Measurements from ENCODE around the gene RNF34.

Gene RNF34

DNA sequence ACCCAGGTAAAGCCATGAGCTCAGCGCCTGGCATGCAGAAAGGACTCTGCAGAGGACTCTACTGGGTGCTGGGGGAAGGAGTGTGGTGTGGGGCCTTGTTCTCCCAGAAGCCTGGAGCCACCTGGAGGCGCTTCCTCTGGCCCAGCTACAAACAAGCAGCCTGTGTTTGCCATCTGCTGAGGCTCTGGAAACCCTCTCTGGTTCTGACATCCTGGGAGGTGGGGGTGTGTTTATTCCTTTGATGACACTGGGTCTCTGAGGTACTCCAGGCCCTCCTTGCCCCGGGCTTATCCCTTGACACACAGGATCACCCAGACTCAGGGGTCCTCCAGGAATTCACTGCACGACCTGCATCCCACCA lies 44.9 kb downstream of the RNF34 start:
- Histone ChIP-seq H4K20me1 (peaks cover 89% of the 10 kb centered on the region), H3K36me3 (peaks cover 98% of the 10 kb centered on the region), H3K4me3 (no peak overlapping the region)

DNA sequence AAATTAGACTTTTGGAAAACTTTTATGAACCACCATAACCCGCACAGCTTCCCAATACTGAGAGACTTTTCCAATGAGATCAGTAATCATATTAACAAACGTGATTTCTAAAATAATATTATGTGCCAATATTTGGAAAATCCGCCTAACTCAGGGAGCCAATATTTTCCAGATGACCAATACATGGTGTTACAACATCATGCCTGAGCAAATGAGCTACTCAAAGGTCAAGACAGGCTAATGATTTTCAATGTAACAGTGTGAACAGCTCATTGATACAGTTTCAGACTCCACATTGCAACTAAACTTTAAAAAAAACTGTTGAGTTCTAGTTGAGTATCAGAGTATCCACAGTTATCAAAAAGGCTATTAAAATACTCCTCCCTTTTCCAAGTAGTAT lies 46.8 kb downstream of the RNF34 start:
- H3K36me3 ChIP-seq: peaks cover 98% of the 10 kb centered on the region
- TF ChIP-seq Cebpa-rat (IDR thresholded peaks at IDR 0.05): no peak

More for the DNA sequence above, 44.9 kb downstream of the RNF34 start:
- Histone ChIP-seq H3K9me3 (0 out of 2 replicates have a peak, but pooled peaks cover 10% of the 10 kb centered on the region), H3K27ac (no peak overlapping the region), H3K4me2 (no peak overlapping the region), H3K27me3 (no peaks in the 10 kb centered on the region), H3K9ac (no peak overlapping the region), H3K4me1 (peaks cover 40% of the 10 kb centered on the region)
- TF ChIP-seq Cebpa-rat (IDR thresholded peaks at IDR 0.05): no peak

DNA sequence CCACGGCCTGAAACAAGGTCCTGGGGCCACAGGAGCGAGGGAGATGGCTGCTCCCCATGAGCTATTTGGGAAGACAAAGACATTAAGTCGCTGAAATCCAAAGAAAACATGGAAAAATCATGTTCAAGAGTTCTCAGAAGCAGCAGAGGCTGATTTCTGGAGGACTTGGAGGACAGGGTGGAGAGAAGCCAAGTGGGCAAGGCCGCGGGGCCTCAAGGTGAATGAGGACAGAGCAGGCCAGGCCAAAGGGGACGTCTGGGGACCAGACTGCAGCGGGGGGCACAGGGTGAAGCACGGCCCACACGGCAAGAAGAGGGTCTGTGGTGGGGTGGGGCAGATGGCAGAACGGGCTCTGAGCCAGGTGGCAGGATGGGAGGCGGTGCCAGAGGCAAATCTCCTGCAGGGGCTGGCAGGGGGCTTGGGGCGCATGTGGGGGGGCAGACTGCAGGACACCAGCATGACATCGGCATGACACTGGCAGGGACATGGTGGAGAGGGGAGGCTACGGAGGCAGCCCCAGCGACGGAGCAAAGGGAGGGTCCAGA lies 48.9 kb downstream of the RNF34 start:
- peaks cover 100% of the 10 kb centered on the region for H4K20me1 ChIP-seq
- H3K4me1 ChIP-seq: peaks cover 80% of the 10 kb centered on the region
- no peak overlapping the region for H3K27ac ChIP-seq
- no peaks in the 10 kb centered on the region for H3K27me3 ChIP-seq
- peak overlapping the region; percentile 15 for H3K4me2 ChIP-seq
- H3K4me3 ChIP-seq: no peak overlapping the region
- H3K9ac ChIP-seq: no peak overlapping the region
- no peak for TF ChIP-seq Cebpa-rat (IDR thresholded peaks at IDR 0.05)
- peaks cover 93% of the 10 kb centered on the region for H3K36me3 ChIP-seq
- H3K9me3 ChIP-seq: no peaks in the 10 kb centered on the region

More for the DNA sequence above, 46.8 kb downstream of the RNF34 start:
- no peaks in the 10 kb centered on the region for H3K27me3 ChIP-seq
- H3K4me2 ChIP-seq: peak overlapping the region; percentile 40
- H4K20me1 ChIP-seq: peaks cover 94% of the 10 kb centered on the region
- 0 out of 2 replicates have a peak overlapping the region, but pooled peaks have one; percentile 28 for H3K9ac ChIP-seq
- no peaks in the 10 kb centered on the region for H3K9me3 ChIP-seq
- H3K27ac ChIP-seq: no peak overlapping the region
- peaks cover 59% of the 10 kb centered on the region for H3K4me1 ChIP-seq
- H3K4me3 ChIP-seq: no peak overlapping the region

DNA sequence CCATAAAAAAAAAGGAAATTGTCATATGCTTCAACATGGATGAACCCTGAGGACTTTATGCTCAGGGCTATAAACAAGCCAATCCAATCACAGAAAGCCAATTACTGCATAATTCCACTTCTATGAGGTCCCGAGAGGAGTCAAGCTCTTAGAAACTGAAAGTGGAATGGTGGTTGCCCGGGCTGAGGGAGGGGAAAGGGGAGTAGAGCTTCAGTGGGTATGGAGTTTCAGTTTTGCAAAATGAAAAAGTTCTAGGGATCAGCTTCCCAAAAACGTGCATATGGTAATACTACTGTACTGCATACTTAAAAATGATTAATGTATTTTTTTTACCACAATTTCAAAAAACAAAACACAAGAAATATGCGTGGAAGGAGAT lies 52.0 kb downstream of the RNF34 start:
- Histone ChIP-seq H3K36me3 (peaks cover 81% of the 10 kb centered on the region), H3K9ac (peak overlapping the region; percentile 70), H3K4me2 (peak overlapping the region; percentile 92), H3K4me3 (peak overlapping the region; percentile 34; the same call in 1 of the 2 replicates), H3K27ac (peak overlapping the region; percentile 80), H3K4me1 (peaks cover 97% of the 10 kb centered on the region), H3K27me3 (no peaks in the 10 kb centered on the region), H3K9me3 (no peaks in the 10 kb centered on the region), H4K20me1 (peaks cover 100% of the 10 kb centered on the region)
- TF ChIP-seq Cebpa-rat (IDR thresholded peaks at IDR 0.05): no peak

DNA sequence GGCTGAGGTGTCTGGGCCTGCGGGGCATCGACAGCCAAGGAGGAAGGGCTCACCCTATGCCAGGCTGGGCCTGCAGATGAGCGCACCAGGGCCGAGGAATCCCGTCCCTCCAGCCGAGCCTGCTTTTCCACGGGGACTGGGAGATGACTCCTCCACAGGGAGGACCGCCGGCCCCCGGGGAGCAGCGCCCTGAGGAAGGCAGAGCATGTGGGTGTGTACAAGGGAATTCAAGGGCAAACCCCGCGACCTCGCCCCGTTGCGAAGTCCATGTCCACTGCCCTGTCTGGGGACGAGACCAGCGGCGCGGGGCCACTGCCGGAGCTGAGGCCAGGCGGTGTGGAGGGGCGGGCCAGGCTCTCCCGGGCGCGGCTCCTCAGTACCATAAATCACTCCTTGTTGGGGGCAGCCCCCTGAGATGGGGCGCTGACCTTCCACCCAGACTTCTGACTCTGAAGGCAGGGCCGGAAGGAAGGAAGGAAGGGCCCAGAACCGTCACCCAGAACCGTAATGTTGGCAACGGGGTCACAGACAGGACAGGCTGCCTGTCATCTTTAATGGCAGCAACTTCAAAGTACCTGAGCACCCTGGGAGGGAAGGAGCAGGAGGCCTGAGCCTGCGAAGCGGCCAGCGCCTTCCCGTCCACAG lies 52.5 kb downstream of the RNF34 start:
- Histone ChIP-seq H4K20me1 (peaks cover 100% of the 10 kb centered on the region), H3K36me3 (peaks cover 81% of the 10 kb centered on the region), H3K4me3 (peak overlapping the region; percentile 34), H3K4me2 (peak overlapping the region; percentile 92), H3K9me3 (no peaks in the 10 kb centered on the region), H3K27me3 (no peaks in the 10 kb centered on the region), H3K27ac (peak overlapping the region; percentile 80), H3K4me1 (peaks cover 97% of the 10 kb centered on the region), H3K9ac (peak overlapping the region; percentile 70)
- TF ChIP-seq Cebpa-rat (IDR thresholded peaks at IDR 0.05): no peak

DNA sequence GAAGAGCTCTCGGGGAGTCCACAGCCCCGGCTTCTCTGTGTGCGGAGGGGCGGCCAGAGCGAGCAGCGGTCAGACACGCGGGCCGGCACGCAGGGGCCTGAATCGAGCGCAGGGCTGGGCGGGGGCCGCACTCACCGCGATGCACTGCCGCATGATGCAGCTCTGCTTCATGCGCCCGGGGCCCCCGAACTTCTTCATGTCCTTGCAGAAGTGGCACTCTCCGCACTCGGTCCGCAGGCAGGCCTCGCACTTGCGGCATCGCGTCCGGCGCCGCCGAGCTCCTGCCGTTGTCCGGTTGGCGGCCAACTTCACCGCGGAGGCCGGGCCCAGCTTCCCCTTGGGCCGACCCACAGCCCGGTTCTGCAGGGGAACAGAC lies 53.1 kb downstream of the RNF34 start:
- Histone ChIP-seq H3K36me3 (peaks cover 81% of the 10 kb centered on the region), H4K20me1 (peaks cover 100% of the 10 kb centered on the region), H3K27me3 (no peaks in the 10 kb centered on the region), H3K27ac (peak overlapping the region; percentile 80), H3K4me3 (peak overlapping the region; percentile 34), H3K4me1 (peaks cover 98% of the 10 kb centered on the region), H3K9ac (peak overlapping the region; percentile 70), H3K9me3 (no peaks in the 10 kb centered on the region), H3K4me2 (peak overlapping the region; percentile 92)
- no peak for TF ChIP-seq Cebpa-rat (IDR thresholded peaks at IDR 0.05)

DNA sequence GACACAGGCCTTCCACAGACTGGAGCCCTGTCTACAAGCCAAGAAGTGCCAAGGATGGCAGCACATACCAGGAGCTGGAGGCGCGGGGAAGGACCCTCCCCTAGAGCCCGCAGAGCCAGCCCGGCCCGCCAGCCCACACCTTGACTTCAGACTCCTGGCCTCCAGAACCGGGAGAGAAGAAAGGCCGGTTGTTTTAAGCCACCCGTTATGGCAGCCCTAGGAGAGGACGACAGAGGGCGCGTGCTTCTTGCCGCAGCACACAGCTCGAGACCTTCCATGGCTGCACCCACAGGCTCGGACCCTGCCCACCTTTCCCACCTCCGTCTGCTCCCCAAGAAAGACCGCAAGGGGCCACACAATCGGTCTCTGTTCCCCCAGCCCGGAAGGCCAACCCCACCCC lies 53.7 kb downstream of the RNF34 start:
- Histone ChIP-seq H3K36me3 (peaks cover 81% of the 10 kb centered on the region), H3K27me3 (no peaks in the 10 kb centered on the region), H3K27ac (peak overlapping the region; percentile 80), H3K9me3 (no peaks in the 10 kb centered on the region), H3K4me3 (no peak overlapping the region), H3K4me1 (peaks cover 98% of the 10 kb centered on the region), H3K9ac (peak overlapping the region; percentile 70; the same call in 1 of the 2 replicates), H3K4me2 (peak overlapping the region; percentile 92), H4K20me1 (peaks cover 100% of the 10 kb centered on the region)
- no peak for TF ChIP-seq Cebpa-rat (IDR thresholded peaks at IDR 0.05)

DNA sequence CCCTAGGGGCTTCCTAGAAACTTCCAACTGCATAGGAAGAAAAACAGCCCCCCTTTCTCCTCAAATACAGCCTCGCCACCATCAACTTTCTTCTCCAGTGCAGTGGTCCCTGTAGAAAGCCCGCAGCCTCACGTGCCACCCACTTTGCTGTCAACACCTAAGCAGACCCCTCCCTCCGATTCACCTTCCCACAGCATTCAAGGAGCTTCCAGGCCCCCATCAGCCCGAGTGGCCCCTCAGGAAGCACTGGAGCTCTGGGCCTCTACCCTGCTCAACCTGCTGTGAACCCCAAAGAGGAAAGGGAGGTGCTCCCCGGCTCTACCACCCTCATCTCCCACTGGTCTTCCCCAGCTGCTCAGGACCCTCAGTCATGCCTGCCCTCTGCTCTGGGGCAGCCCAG lies 55.0 kb downstream of the RNF34 start:
- H3K9me3 ChIP-seq: peaks cover 10% of the 10 kb centered on the region
- H3K27me3 ChIP-seq: no peaks in the 10 kb centered on the region
- H3K4me3 ChIP-seq: no peak overlapping the region
- peaks cover 85% of the 10 kb centered on the region for H3K4me1 ChIP-seq
- peaks cover 79% of the 10 kb centered on the region for H3K36me3 ChIP-seq
- H3K9ac ChIP-seq: peak overlapping the region; percentile 53
- H3K4me2 ChIP-seq: peak overlapping the region; percentile 92
- TF ChIP-seq Cebpa-rat (IDR thresholded peaks at IDR 0.05): no peak
- H4K20me1 ChIP-seq: peaks cover 100% of the 10 kb centered on the region
- H3K27ac ChIP-seq: peak overlapping the region; percentile 80

DNA sequence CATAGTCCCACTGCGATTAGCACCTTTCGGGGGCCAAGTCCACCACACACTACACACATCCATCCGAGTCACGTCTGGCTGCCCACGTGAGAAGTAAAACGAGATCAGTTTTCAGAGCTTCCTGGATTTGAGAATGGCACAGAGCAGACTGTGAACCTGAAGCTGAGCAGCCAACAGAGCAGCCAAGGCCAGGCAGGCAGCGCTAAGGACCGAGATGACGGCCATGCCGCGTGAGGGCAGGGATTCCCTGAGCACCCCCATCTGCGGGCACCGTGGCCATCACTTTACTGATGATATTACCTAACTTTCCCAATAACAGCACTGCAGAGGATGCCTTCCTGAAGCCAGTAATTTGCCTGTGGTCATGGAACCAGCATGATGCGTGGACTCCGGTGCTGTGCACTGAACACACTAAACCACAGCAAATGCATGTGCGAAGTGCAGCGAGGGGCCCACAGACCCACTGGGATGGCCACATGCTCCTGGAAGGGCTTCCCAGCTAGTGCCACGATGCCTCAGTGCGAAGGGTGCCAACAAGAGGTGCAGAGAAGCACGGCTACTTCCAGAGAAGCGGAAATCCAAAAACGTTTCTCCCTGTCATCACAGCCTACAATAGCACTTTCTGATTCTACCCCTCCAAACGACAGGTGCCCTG lies 56.0 kb downstream of the RNF34 start:
- TF ChIP-seq Cebpa-rat (IDR thresholded peaks at IDR 0.05): no peak
- Histone ChIP-seq H3K9ac (peak overlapping the region; percentile 53; the same call in 1 of the 2 replicates), H3K9me3 (peaks cover 14% of the 10 kb centered on the region), H3K4me3 (no peak overlapping the region), H3K27ac (peak overlapping the region; percentile 80; the same call in 1 of the 2 replicates), H3K4me2 (peak overlapping the region; percentile 92), H3K36me3 (peaks cover 79% of the 10 kb centered on the region), H3K27me3 (no peaks in the 10 kb centered on the region), H4K20me1 (peaks cover 100% of the 10 kb centered on the region), H3K4me1 (peaks cover 79% of the 10 kb centered on the region)

DNA sequence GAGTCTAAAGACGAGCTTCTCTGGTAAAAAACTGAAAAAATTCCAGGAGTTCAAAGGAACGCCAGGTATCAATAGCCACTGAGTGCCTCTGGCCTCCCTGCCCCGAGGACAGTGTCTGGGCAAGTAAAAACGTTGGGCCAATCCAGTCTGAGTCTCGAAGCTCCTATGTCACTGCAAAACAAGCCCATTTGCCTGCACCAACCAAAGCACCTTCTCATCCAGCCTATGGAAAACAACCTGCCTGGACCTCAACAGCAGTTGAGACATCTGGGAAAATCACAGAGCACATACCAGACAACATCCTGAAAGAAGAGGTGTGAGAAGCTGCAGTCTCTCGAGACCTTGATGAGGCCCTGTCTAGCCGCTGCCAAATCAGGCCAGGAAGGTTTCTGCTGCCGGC lies 56.6 kb downstream of the RNF34 start:
- Histone ChIP-seq H3K4me2 (peak overlapping the region; percentile 92), H3K4me3 (no peak overlapping the region), H3K9ac (no peak overlapping the region; the same call in 1 of the 2 replicates), H3K27me3 (no peaks in the 10 kb centered on the region), H3K9me3 (peaks cover 14% of the 10 kb centered on the region), H4K20me1 (peaks cover 100% of the 10 kb centered on the region), H3K4me1 (peaks cover 79% of the 10 kb centered on the region), H3K27ac (no peak overlapping the region), H3K36me3 (peaks cover 77% of the 10 kb centered on the region)
- no peak for TF ChIP-seq Cebpa-rat (IDR thresholded peaks at IDR 0.05)

Data from BLaER1 (cell line).